GM19025 (cell line): ENCODE results near the gene RPS15.
A peak's percentile ranks its signal among the peaks of the same experiment; 100 is the strongest.

Experiments used
- ATAC-seq: cut with Tn5 transposase; IDR thresholded peaks from one replicate; pipeline ENCODE4 v1.9.1; 2021; ENCODE audit warnings: mild to moderate bottlenecking, low read depth, moderate library complexity; ENCODE audit not compliant: unreplicated experiment

RPS15 gene

DNA sequence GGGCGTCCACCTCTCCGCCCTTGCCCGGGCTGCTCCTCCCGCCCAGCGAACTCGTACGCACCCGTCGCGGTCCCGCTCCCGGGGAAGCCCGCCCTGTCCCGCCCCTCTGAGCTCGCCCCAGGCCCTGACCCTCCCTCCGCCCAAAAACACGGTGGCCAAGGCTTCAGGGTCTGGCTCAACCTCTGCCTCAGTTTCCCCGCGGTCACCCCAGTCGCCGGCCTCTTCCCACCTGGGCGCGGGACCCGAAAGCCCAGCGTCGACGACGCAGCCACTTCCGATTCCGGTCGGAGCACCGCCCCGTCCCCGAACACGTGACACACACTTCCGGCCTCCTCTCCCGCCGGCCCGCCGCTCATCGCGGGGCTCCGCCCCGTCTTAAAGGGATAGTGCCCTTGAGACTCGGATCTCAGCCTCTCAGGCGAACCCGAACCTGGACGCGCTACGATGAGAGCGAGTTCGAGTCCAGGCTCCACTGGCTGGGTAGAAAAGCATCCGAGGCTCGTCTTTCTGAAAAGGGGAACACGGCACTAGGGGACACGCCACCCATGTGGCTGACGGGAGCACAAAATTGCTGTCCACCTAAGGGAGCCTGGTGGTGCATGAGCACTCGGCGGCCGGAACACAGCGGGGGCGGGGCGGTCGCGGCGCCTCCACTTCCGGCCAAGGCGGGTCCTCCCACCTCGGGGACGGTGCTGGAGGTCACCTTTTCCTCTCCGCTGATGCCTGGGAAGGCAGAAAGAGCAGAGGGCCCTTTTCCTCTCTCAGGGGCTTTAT is 40.9 kb downstream of the RPS15 start, which contains the start of gene C19orf25:
Gene C19orf25 (minus strand): TSS at position 282 of the 774 bp plus-strand sequence. CDS start 312 bp downstream, outside the sequence.
- peak; percentile 74 for ATAC-seq

DNA sequence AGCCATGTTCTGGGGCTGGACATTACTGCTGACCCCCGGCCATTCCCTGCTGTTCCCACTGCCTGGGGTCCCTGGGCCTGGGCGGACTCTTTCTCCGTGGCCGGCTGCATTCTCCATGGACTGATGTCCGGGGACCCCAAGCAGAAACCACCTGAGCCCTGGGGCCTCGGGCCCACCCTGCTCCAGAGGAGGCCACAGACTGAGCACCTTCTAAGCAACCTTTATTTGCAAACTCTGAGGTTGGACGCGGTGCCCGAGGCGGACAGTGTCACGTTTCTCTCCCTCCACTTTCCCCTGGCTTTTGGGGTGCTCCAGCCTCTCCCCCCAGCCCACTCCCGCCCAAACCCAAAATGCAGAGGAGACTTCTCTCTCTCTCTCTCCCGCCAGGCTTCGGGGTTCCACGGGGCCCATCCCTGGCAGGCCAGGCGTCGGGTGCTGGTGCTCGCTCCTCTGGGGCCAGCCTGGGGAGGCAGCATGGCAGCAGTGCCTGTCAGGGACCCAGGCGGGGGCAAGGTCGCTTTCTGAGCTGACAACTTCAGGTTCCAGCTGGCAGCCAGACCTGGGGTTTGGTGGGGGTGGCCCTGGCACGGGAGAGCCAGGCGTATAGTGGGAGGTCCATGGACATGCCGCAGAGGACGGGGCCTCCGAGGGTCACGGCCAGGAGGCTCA is 43.2 kb downstream of the RPS15 start:
- ATAC-seq: no peak

- ATAC-seq: no peak
Observed at GRCh38 chr19:1481893-1482360, 43.7 kb downstream of the RPS15 start.

DNA sequence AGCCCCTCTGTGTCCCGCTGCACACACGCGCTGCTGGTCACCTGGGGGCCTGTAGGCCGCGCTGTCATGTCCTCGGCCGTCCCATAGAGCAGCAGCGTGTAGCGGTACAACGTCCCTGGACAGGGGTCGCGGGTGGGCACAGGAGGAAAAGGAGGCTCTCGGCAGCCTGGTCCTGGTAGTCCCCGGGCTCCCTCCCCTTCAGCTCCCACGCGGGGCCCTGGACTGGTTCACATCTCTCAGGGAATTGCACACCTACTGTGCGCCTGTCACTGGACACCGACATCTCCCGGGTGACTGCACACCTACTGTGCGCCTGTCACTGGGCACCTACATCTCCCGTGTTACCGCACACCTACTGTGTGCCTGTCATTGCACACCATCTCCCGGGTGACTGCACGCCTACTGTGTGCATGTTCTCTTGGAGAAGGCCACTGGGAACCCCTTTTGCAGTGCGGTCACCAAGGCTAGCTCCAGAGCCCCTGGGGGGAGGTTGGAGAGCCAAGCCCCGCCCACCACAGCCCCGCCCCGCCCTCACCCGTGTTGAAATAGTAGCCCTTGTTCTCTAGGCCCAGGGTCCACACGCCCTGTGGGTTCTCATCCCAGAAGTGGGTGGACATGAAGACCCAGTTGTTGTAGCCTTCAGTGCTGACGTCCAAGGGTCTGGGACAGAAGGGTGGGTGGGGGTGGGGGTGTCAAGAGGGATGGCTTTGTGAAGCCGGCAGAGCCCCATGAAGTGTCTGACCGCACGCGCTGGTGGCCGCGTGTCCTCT is 44.4 kb downstream of the RPS15 start:
- ATAC-seq: no peak

- no peak for ATAC-seq
Observed at GRCh38 chr19:1483131-1483978, 45.2 kb downstream of the RPS15 start.

GRCh38 chr19:1483979-1484428 is 45.8 kb downstream of the RPS15 start:
- ATAC-seq: no peak

DNA sequence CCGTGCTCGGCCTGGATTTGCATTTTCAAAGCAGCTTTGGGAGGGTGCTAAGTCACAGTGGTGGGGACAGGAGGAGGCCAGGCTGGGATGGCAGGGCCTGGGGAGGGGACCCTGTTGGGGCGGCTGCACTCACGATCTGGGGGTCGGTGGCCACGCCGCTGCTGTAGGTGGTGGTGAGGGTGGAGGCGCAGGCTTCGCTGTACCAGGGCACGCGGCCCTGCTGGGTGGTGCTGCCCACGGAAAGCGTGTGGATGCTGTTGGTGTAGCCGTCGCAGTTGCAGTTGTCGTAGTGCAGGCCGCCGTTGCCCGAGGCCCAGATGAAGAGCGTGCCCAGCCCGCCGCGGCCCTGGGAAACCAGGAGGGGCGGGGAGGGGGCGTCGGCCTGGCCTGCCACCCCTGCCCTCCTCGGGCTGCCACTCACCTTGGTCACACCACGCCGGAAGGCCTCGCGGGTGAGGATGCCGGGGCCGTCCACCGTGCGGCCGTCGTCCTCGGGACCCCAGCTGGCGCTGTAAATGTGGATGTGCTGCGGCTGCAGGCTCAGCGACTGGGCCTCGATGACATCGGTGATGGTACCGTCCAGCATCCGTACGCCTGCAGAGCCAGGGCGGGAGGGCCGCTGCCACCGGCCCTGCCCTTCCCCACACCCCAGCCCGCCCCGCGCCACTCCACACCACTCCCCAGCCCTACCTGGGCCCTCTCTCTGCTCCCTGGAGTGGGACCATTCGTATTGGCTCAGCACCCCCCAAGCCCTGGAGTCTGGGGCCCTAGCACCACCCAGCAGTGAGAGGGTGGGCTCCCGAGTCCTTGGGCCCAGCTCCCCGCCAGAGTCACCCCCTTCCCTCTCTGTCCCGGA is 48.8 kb downstream of the RPS15 start:
- no peak for ATAC-seq

GRCh38 chr19:1487576-1488281 is 49.5 kb downstream of the RPS15 start:
- ATAC-seq: no peak

DNA sequence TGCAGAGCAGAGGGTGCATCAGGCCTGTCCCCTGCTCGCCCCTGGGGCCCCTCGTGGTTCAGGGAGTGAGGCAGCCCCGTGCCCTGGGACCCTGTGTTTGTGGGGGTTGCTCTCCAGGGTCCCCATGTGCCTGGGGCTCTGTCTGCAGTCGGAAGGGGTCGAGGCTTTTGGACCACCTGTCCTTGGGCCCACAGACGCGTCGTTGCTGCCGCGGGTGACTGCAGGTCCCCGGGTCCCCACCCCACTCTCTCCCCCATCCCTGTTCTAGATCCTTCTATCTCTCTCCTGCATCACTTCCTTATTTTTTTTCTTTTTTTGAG is 50.0 kb downstream of the RPS15 start:
- no peak for ATAC-seq

DNA sequence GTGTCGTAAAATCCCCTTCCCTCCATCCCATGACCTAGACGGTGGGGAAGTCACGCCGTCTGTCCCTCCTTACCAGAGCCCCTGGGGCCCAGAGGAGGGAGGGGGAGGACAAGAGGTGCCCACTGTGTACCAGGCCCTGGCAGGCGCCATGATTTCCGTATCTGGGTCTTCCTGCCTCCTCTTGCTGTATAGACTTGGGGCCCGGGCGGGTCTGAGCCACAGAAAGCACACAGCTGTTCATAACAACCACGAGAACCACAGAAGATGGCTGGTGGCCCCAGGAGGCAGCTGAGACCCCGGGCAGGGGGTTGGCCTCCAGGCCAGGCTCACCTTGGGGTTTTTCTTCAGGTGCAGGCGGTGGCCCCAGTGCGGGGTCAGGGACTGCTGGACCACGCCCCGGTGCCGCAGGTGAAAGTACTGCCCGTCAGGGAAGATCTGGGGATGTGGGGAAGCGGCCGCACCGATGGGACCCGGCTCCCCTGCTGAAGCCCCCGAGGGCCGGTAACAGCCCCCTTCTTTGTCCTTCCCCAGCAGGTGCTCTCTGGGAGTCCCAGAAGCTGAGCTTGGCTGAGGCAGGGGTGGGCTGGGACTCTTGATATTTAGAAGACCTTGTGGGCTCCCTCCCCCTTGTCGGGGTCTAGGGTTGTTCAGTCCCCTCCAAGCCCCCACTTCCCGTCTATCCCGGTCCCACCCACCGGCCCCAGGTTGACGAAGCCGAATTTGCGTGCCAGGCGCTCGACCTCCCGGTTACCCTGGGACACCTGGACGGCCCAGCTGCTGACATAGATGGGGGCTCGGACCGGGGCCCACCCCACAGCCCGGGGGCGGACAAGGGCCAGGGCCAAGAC is 51.5 kb downstream of the RPS15 start:
- ATAC-seq: no peak
